ENCODE measurements around the gene NUP62. TPM values are rescaled to one million over a fixed set of nuclear protein-coding genes. Genes with fewer than 3 reads are reported as not detected.

Gene NUP62
- total RNA-seq, 1 donor from 2014 or later = 38.8 TPM

- no peaks in the 10 kb centered on the region for H3K9me3 ChIP-seq
- H3K27ac ChIP-seq = no peak overlapping the region
- peaks cover 7 to 10% of the 10 kb centered on the region in 2 donors for H3K4me1 ChIP-seq
- TF ChIP-seq CTCF (IDR thresholded peaks at IDR 0.05) = no peak
- H3K4me3 ChIP-seq = no peak overlapping the region
- DNase-seq (ENCODE audit: low spot score in 2 of 2) = no peak
- intact Hi-C loops (cut with DNase I) = no loop called here
- no peaks in the 10 kb centered on the region for H3K27me3 ChIP-seq
- peaks cover 25 to 31% of the 10 kb centered on the region in 2 donors for H3K36me3 ChIP-seq
Measured at GRCh38 chr19:49906879-49907564, 22.3 kb downstream of the NUP62 start.

GRCh38 chr19:49904136-49904535, 25.2 kb downstream of the NUP62 start:
- Histone ChIP-seq H3K27ac (no peak overlapping the region), H3K9me3 (no peaks in the 10 kb centered on the region), H3K4me1 (no peaks in the 10 kb centered on the region), H3K4me3 (no peak overlapping the region), H3K27me3 (no peaks in the 10 kb centered on the region), H3K36me3 (peaks cover 22 to 28% of the 10 kb centered on the region in 2 donors)
- intact Hi-C loops (cut with DNase I) = no loop called here
- TF ChIP-seq CTCF (IDR thresholded peaks at IDR 0.05) = no peak
- DNase-seq (ENCODE audit: low spot score in 2 of 2) = no peak

GRCh38 chr19:49896863-49897621, 32.3 kb downstream of the NUP62 start, which contains the start of gene IL4I1:
TSS of gene IL4I1 (minus strand) at chr19:49896887. CDS start at chr19:49896160, 727 bp downstream.
- no peaks in the 10 kb centered on the region for H3K36me3 ChIP-seq
- no peaks in the 10 kb centered on the region for H3K9me3 ChIP-seq
- no peak for TF ChIP-seq CTCF (IDR thresholded peaks at IDR 0.05)
- H3K27ac ChIP-seq = peak within 1 kb of the TSS in 1 of 2 donors; percentile 32
- intact Hi-C loops (cut with DNase I) = no loop called here
- no peak within 1 kb of the TSS for H3K4me3 ChIP-seq
- no peaks in the 10 kb centered on the region for H3K27me3 ChIP-seq
- no peaks in the 10 kb centered on the region for H3K4me1 ChIP-seq
- peak in 1 of 2 donors; percentile 25 for DNase-seq (ENCODE audit: low spot score in 2 of 2)

- Histone ChIP-seq H3K27ac (no peak overlapping the region), H3K36me3 (no peaks in the 10 kb centered on the region), H3K27me3 (no peaks in the 10 kb centered on the region), H3K4me3 (no peak overlapping the region), H3K4me1 (no peaks in the 10 kb centered on the region), H3K9me3 (no peaks in the 10 kb centered on the region)
- DNase-seq (ENCODE audit: low spot score in 2 of 2) = no peak
- TF ChIP-seq CTCF (IDR thresholded peaks at IDR 0.05) = no peak
- intact Hi-C loops (cut with DNase I) = no loop called here
Measured at GRCh38 chr19:49895566-49896297, 33.6 kb downstream of the NUP62 start.

- no peaks in the 10 kb centered on the region for H3K36me3 ChIP-seq
- H3K4me1 ChIP-seq = peaks cover 4 to 5% of the 10 kb centered on the region in 2 donors
- intact Hi-C loops (cut with DNase I) = no loop called here
- H3K4me3 ChIP-seq = no peak overlapping the region
- TF ChIP-seq CTCF (IDR thresholded peaks at IDR 0.05) = no peak
- no peak overlapping the region for H3K27ac ChIP-seq
- H3K9me3 ChIP-seq = no peaks in the 10 kb centered on the region
- DNase-seq (ENCODE audit: low spot score in 2 of 2) = no peak
- H3K27me3 ChIP-seq = no peaks in the 10 kb centered on the region
Measured at GRCh38 chr19:49894879-49895565, 34.3 kb downstream of the NUP62 start.
